GM19467 (cell line): ENCODE data around the gene MDFIC.
A peak's percentile ranks its signal among the peaks of the same experiment; 100 is the strongest.

Experiments
- ATAC-seq: cut with Tn5 transposase; IDR thresholded peaks from one replicate; pipeline ENCODE4 v1.9.1; 2021; ENCODE audit warnings: mild to moderate bottlenecking, moderate library complexity; ENCODE audit not compliant: unreplicated experiment

The MDFIC gene

DNA sequence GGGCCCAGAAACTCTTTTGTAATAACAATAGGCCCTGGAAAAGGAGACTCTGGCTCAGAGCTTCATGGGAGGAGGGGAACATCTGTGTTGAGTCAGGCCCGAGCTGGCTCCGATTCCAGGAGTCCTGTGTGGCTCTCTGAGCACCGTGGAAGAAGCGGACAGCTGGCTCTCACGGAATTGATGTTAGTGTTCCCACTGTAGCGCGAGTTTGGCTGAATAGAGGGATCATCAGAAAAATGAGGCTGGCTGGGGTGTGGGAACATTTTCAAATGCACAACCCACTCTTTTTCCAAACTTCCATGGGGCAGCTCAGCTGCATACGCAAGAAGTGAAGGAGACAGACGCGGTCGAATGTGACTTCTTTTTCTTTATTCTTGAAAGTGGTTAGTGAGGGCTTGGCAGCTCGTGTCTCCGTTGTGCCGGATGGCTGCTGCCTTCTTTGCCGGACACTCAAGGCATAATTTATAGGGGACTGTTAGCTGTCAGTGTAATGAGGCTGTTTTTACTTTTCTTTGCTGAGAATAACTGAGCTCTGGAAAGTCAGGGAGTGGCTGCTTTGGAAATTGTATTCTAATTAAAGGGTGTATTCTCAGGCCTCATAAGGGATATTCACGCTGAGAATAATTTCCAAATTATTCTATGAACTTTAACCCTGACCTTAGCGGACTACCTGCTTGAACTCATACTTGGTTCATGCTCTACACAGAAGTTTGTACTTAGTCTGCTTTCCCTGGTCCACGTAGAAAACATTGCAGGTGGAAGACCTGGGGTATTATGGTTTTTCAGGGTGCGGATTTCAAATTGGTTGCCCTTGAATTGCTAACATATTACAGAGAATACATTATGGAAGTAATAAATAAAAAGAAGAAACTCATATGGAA lies 23.1 kb downstream of the MDFIC start:
- ATAC-seq: no peak

DNA sequence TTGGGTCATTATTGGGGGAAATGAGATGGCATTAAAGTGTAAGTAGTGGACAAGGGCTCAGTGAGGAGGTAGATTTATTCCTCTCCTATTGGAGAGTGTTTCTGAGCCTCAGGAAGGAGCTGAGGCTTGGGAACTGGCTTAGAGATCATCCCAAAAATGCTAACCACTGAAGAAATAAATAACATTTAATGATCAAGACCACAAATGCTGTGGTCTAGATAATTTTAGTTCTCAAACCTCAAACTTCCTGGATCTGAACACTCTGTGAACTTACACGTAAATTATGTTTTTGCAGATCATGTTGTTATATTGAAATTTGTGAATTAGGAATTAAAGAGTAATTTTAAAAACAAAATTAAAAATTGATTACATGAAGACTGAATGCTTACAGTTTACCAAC lies 27.3 kb downstream of the MDFIC start:
- ATAC-seq: no peak

DNA sequence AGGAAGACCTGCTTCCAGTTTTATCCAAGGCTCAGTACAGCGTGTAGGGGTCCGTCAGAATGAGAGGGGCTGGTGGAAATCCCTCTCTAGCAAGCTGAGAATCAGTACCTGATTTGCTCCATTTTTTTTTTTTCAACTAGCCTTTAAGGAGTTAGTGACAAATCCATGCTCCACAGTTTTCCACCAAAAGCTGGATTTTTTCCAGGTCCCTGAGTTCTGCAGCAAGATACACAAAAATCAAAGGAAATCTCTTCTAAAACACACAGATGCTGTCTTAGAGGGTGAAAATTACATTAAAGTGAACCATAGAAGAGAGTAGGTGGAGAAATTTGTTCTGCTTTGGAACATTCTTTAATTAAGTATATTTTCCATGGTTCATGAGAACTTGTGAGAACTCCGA lies 30.4 kb downstream of the MDFIC start:
- no peak for ATAC-seq

DNA sequence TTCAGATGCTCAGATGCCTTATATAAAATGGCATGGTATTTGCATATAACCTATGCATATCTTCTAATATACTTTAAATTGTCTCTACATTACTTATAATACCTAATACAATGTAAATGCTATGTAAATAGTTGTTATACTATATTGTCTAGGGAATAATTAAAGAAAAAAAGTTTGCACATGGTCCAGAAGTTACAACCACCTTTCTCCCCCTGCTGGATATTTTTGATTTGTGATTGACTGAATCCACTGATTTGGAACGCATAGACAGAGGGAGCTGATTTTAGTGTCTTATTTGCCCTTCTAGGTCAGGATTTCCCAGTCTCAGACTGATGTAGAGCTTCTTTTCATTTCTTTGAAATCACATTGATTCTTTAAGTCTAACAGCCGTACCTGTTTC lies 31.8 kb downstream of the MDFIC start:
- no peak for ATAC-seq

DNA sequence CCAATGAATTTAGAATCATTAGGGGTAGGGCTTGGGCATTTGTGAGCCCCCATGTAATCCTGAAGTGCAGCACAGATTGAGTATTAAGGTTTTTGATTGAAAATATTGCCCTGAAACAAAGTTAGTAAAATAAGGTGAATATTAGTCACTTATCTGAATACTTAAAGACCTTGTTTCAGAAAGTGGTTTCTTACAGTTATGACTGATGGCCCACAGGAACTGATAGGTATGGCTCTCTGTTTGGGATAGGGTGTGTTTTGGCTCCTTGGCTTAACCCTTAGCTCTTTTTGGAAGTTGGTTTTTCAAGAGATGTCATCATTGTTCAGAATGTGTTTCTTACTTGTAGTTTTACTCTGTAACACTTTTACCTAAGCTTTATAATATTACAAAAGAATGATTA lies 34.8 kb downstream of the MDFIC start:
- no peak for ATAC-seq

DNA sequence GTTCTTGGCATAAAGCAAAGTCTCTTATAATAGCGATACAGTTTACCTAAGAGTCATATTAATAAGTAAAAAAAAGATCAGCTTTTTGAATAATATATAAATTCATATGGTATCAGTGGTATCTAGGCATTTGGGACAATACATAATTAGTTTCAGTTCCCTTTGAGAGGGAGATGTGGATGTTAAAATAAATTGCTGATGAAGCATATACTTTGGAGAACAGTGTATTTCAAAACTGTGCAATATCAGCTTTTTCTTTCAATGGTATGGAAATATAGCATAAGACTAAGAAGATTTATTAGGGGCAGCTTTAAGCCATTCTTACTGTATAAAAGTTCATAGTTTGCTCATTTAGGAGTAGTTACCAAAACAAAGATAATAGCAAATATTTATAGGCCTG lies 35.5 kb downstream of the MDFIC start:
- no peak for ATAC-seq

DNA sequence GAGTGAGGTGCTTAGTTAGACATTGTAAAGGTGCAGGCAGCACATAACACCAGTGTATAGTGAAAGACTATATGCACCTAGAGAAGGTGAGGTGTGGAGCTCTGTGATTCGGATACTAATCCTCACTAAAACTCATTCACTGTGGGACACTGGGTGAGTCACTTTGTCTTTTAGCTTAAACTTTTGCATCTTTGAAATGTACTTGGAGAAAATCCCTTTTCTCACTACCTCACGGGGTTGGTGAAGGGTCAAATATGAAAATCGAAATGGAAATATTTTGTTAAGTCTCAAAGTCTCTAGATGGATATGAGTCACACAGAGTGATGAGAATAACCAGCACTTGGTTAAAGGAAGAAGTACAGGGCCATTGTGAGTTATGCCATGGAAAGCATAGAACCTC lies 38.0 kb downstream of the MDFIC start:
- ATAC-seq: peak; percentile 66

DNA sequence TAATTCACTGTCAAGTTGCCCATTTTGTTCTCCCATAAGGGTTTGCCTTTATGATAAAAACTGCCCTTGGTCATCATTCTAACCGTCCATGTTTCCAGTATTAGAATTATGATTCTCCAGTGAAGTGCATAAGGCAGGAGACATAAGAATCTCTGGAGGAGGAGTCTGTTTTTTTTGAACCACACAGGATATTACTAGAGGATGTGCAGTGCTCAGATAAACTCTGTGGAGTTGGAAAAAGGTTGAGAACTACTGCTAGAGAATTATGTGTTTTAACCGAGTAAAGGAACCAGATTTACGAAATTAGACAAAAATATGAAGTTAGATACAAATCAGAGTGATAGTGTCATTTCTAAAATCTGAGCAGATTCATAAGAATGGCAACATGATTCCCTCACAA lies 40.5 kb downstream of the MDFIC start:
- no peak for ATAC-seq

DNA sequence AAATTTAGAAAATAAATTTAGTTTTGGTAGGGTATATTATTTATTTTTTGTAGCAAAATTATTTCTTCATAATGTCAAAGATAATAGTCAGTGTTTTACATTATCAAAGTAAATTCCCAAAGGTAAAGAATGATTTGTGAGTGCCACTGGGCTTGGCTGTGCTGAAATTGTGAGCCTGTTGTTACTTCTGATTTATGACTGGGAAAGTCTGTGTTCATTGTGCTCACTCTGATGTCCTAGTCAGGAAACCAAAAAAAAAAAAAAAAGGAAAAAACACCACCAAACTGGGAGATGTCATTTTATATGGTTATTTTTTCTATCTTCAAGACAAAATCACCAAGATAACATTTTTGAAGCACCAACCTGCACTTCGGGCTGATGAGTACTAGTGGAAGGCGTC lies 44.3 kb downstream of the MDFIC start:
- no peak for ATAC-seq

DNA sequence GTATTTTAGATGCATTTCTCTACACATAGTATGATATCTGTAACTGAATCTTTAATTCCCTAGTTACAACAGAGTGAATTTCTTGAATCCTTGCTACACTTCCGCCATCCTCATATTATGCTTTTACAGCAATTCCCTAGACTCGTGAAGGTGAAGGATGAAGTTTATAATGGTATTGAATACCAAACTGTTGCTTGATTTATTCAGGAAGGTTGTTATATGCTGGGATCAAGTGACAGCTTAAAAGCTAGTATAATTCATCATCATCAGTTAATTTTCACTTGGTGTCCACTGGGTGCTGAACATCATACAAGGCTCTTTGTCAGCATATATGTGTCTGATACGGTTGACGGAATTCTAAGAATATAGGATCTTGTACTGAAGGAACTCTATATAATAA lies 47.2 kb downstream of the MDFIC start:
- no peak for ATAC-seq

DNA sequence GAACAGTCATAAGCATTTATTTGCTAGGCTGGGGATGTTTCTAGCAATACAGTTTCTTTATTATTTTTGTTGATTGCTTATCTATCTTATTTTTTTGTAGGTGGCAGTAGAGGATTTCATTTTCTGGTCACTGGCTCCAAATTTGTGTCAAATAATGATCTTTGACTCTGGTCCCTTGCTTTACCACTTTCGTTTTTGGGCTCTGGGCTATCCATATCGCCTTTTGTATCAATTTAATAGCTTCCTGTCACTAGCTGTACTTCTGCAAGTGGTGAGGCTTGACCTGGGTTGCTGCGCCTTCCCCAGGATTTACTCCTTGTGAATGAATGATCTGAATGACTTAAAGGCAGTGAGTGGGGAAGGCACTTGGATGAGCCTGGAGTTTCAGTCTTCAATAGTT lies 48.4 kb downstream of the MDFIC start:
- ATAC-seq: no peak

DNA sequence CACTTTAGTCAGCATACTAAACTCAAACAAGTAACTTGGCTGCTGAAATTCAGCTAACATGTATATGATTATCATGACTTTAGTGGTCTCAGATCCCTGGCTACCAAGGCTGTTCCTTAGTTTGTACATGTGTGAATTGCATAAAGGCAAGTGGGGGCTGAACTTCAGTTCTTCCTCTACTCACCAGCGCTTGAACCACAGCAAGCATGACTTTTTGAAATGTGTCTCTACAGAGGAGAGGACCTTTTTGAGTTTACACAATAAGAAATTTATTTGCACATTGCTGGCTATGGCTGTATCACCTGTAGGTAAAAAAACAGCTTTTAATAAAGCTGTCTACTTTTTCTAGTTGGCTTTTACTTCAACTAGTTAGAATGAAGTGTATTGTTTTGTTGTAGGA lies 48.8 kb downstream of the MDFIC start:
- ATAC-seq: no peak

DNA sequence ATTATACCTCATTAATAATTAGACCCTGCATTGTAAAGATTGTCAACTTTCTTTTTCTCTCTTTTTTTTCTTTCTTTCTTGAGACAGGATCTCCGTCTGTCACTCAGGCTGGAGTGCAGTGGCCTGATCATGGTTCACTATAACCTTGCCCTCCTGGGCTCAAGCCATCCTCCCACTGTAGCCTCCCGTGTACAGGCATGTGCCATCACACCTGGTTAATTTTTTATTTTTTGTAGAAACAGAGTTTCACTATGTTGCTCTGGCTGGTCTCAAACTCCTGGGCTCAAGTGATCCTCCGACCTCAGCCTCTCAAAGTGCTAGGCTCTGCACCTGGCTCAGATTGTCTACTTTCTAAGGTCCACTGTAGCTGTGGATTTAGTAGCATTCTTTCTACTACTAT lies 50.7 kb downstream of the MDFIC start:
- ATAC-seq: no peak

DNA sequence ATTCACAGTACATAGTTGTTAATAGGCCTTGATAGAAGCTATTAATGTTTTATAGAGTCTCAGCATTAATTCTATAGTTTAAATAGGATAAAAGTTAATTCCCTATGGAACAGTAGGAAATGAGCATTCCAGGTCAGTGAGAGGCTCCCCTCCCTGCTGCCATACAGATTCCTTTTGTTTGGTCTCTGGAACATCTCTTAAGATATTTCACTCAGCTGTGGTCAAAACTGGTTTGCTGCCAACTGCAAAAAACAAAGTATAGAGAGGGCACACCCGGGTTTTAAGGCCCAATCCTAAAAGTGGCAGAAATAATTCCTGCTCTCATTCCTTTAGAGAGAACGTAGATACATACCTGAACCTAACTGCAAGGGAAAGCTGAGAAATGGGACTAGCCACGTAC lies 51.3 kb downstream of the MDFIC start:
- no peak for ATAC-seq

DNA sequence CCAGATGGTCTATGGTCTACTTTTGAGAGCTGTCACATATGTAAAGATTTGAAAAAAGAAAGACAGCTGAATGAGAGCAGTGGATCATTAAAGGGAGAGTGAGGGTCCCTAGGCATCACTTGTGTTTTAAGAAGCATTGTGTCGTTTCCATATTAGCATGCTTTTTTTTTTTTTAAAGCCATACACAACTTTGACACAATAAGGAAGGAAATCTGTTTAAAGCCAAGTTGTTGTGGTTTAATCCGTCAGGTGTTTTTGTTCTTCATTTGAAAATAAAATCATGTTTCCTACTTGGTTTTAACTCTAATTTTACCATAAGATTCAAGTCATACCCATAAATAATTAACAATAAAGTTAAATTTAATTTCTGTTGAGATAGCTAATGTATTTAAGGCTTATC lies 53.5 kb downstream of the MDFIC start:
- ATAC-seq: no peak

DNA sequence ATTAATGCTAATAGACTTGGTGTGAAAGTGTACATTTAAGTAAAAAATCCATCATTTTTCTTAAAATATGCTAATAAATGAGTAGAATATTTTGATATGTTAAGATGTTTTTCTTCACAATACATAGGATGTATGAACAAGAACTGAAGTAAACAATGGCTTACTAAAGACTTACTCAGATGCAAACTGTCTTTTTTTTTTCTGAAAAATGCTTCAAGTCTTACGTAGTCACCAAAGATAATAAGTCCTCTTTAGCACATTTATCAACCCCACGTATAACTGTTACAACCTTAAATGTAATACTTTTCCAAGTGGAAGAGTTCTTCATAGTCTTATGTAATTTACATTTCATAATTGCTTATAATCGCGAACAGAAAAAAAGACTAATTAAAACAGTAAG lies 54.8 kb downstream of the MDFIC start:
- no peak for ATAC-seq

DNA sequence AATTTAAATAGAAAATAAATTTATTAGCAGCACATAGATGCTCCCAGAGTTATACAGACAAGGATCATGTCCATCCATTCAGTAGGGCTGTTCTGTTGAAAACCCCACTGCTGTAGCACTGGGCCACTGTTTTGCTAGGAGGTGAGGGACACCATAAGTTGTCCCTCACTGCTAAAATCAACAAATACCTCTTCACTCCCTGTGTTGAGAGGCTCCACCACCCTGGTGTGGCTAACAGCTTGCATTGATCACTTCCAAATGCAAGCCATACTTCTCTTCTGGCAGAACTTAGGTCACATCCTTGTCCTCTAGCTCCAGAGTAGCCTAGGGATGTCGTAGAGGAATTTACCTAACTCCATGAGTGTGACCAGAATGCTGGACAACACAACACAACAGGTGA lies 55.4 kb downstream of the MDFIC start:
- no peak for ATAC-seq

DNA sequence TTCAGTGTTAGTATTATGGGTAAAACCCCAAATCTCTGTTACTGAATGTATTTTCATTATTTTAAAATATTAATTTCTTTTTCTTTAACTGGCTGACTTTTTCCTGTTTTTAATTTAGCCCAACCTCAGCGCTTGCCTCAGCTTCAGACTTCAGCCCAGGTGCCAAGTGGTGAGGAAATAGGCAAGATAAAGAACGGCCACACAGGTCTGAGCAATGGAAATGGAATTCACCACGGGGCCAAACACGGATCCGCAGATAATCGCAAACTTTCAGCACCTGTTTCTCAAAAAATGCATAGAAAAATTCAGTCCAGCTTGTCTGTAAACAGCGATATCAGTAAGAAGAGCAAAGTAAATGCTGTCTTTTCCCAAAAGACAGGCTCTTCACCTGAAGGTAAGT lies 57.5 kb downstream of the MDFIC start:
- ATAC-seq: no peak

DNA sequence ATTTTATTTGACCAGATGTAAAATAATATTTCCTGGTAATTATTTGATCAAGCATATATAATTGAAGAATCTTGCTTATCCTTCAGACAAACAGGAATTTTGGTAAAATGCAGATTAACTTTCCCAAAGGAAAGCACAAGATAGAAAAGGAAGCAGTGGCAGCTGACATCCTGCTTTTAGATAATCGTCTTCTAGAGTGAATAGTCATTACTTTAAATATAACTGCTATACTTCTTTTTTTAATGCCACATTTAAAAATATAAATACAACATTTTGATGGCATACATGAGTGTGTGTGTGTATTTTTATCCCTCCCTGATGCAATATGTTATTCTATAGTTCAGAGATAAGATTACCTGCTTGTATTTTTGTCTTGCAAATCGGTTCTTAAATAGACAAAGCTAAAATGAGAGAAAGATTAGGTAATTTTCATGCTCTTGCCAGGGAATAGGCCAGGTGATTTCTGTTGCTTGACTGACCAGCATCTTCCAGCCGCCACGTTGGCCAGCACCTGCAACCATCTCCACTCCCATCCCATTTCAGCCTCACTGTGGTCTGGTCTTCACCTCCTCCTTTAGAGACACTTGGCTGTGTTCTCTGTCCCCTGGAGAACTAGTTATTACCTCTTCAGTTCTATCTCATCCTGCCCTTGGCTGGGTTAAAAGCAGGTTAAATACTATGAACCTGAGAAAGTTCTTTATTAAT lies 58.1 kb downstream of the MDFIC start:
- no peak for ATAC-seq

DNA sequence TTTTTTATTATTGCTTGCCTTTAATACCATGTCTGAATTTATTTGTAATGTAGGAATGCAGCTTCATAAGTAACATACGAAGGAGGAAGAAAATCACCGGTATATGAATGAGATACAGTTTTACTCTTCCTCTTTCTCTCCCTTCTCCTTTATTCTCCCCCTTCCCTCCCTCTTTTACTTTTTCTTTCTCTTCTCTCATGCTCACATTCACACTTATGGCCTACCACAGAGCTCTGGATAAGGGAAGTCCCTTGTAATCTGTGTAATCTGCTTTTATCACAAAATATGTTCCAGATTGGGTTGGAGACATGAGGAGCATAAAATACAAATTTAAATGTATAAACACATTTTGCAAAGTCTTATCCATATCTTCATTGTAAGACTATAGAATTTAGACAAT lies 59.4 kb downstream of the MDFIC start:
- no peak for ATAC-seq

DNA sequence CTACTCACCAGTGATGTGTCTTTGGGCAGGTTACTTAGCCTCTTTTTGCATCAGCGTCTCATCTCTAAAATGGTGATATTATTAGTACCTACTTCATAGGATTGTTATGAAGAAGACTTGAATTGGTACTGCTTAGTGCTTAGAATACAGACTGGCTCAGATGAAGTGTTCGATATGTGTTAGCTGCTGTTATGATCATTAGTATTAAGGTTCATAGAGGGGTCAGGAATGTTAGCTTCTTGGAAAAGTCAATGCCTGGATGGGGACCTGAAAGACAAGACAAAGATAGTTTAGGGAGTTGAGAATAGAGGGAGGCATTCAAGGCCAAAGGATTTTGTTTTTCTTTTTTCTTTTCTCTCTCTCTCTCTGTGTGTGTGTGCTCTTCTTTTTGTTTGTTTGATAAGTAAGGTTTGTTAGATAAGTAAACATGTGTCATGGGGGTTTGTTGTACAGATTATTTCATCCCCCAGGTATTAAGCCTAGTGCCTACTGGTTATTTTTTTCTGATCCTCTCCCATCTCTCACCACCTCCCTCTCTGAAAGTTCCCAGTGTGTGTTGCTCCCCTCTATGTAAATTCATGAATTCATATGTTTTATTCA lies 63.3 kb downstream of the MDFIC start:
- no peak for ATAC-seq
